ENCODE results near the gene ADK. TPM values are rescaled to one million over a fixed set of nuclear protein-coding genes. Genes with fewer than 3 reads are reported as not detected.
A peak's percentile ranks its signal among the peaks of the same experiment; 100 is the strongest.

Gene ADK
- total RNA-seq, 4 donors from 2014 or later, result 42.3 to 46.3 (median 42.9) TPM

- TF ChIP-seq POLR2A (IDR thresholded peaks at IDR 0.05), result no peak
- no peak for TF ChIP-seq CTCF (IDR thresholded peaks at IDR 0.05)
- 69 to 77% methylated on average over 1 of the region's 1 CpG for WGBS, 2 donors
- intact Hi-C loops (cut with DNase I; ENCODE audit: low total_unique reads), result no loop called here
- no peak overlapping the region for H3K4me3 ChIP-seq (ENCODE audit: low read depth, poor library complexity, severe bottlenecking)
- DNase-seq (ENCODE audit: low spot score in 2 of 2), result no peak
Measured at GRCh38 chr10:74167443-74167842, 16.4 kb downstream of the ADK start.

GRCh38 chr10:74171625-74172024 lies 20.6 kb downstream of the ADK start:
- WGBS, 2 donors, result 93 to 100% methylated on average over 2 of the region's 2 CpGs
- H3K4me3 ChIP-seq (ENCODE audit: low read depth, poor library complexity, severe bottlenecking), result no peak overlapping the region
- TF ChIP-seq CTCF (IDR thresholded peaks at IDR 0.05) (no peak), POLR2A (IDR thresholded peaks at IDR 0.05) (no peak)
- intact Hi-C loops (cut with DNase I; ENCODE audit: low total_unique reads), result no loop called here
- DNase-seq (ENCODE audit: low spot score in 2 of 2), result no peak

- H3K4me3 ChIP-seq (ENCODE audit: low read depth, poor library complexity, severe bottlenecking), result no peak overlapping the region
- 57 to 83% methylated on average over 3 of the region's 3 CpGs for WGBS, 2 donors
- no peak for DNase-seq (ENCODE audit: low spot score in 2 of 2)
- TF ChIP-seq CTCF (IDR thresholded peaks at IDR 0.05) (no peak), POLR2A (IDR thresholded peaks at IDR 0.05) (no peak)
- intact Hi-C loops (cut with DNase I; ENCODE audit: low total_unique reads), result no loop called here
Measured at GRCh38 chr10:74174521-74174920, 23.5 kb downstream of the ADK start.

- WGBS, 2 donors, result 19% methylated on average over 10 of the region's 10 CpGs
- TF ChIP-seq POLR2A (IDR thresholded peaks at IDR 0.05) (no peak), CTCF (IDR thresholded peaks at IDR 0.05) (no peak)
- no peak for DNase-seq (ENCODE audit: low spot score in 2 of 2)
- H3K4me3 ChIP-seq (ENCODE audit: low read depth, poor library complexity, severe bottlenecking), result peak overlapping the region; percentile 72
- intact Hi-C loops (cut with DNase I; ENCODE audit: low total_unique reads), result no loop called here
Measured at GRCh38 chr10:74175510-74176379, 24.7 kb downstream of the ADK start.

GRCh38 chr10:74176380-74177139 lies 25.5 kb downstream of the ADK start:
- WGBS, 2 donors, result 0 to 1% methylated on average over 30 to 58 of the region's 72 CpGs

More at GRCh38 chr10:74176380-74177139, 25.5 kb downstream of the ADK start:
- TF ChIP-seq CTCF (IDR thresholded peaks at IDR 0.05) (peak in 1 of 3 donors; percentile 37), POLR2A (IDR thresholded peaks at IDR 0.05) (no peak)
- DNase-seq (ENCODE audit: low spot score in 2 of 2), result peak; percentile 95 to 99
- intact Hi-C loops (cut with DNase I; ENCODE audit: low total_unique reads), result no loop called here
- H3K4me3 ChIP-seq (ENCODE audit: low read depth, poor library complexity, severe bottlenecking), result peak overlapping the region; percentile 72

All from lower leg skin (tissue), 4 donors.